ENCODE measurements around the gene IFIT2.
A peak's percentile ranks its signal among the peaks of the same experiment; 100 is the strongest.
"Not testable (repeated sequence)": the region's sequence is repeated elsewhere in the genome, so short reads cannot be mapped to it uniquely, and the experiment has no call there.

IFIT2 gene

GRCh38 chr10:89278900-89279392 lies 22.9 kb upstream of the IFIT2 start:
- TF ChIP-seq CTCF (IDR thresholded peaks at IDR 0.05; ENCODE audit: low read depth, low read length, missing control alignments): no peak
- no peak overlapping the region for H3K4me3 ChIP-seq (replicated peaks; ENCODE audit: low read depth, low read length)
- DNase-seq (ENCODE audit: extremely low read depth, low read depth): no peak

GRCh38 chr10:89279421-89279869 lies 22.4 kb upstream of the IFIT2 start:
- H3K4me3 ChIP-seq (replicated peaks; ENCODE audit: low read depth, low read length): no peak overlapping the region
- no peak for DNase-seq (ENCODE audit: extremely low read depth, low read depth)
- no peak for TF ChIP-seq CTCF (IDR thresholded peaks at IDR 0.05; ENCODE audit: low read depth, low read length, missing control alignments)

GRCh38 chr10:89280508-89280907 lies 21.3 kb upstream of the IFIT2 start:
- no peak for DNase-seq (ENCODE audit: extremely low read depth, low read depth)
- no peak for TF ChIP-seq CTCF (IDR thresholded peaks at IDR 0.05; ENCODE audit: low read depth, low read length, missing control alignments)
- no peak overlapping the region for H3K4me3 ChIP-seq (replicated peaks; ENCODE audit: low read depth, low read length)

GRCh38 chr10:89281606-89282395 lies 20.0 kb upstream of the IFIT2 start:
- no peak for TF ChIP-seq CTCF (IDR thresholded peaks at IDR 0.05; ENCODE audit: low read depth, low read length, missing control alignments)

GRCh38 chr10:89283025-89283935 lies 18.6 kb upstream of the IFIT2 start:
- TF ChIP-seq CTCF (IDR thresholded peaks at IDR 0.05; ENCODE audit: low read depth, low read length, missing control alignments): no peak
- peak overlapping the region; percentile 13 for H3K4me3 ChIP-seq (replicated peaks; ENCODE audit: low read depth, low read length)
- no peak for DNase-seq (ENCODE audit: extremely low read depth, low read depth)

More at GRCh38 chr10:89281606-89282395, 20.0 kb upstream of the IFIT2 start:
- no peak for DNase-seq (ENCODE audit: extremely low read depth, low read depth)
- H3K4me3 ChIP-seq (replicated peaks; ENCODE audit: low read depth, low read length): no peak overlapping the region

GRCh38 chr10:89283936-89284475 lies 17.8 kb upstream of the IFIT2 start:
- peak overlapping the region; percentile 13 for H3K4me3 ChIP-seq (replicated peaks; ENCODE audit: low read depth, low read length)
- no peak for TF ChIP-seq CTCF (IDR thresholded peaks at IDR 0.05; ENCODE audit: low read depth, low read length, missing control alignments)
- DNase-seq (ENCODE audit: extremely low read depth, low read depth): peak; percentile 78

- DNase-seq (ENCODE audit: extremely low read depth, low read depth); H3K4me3 ChIP-seq (replicated peaks; ENCODE audit: low read depth, low read length): not testable (repeated sequence)
Observed at GRCh38 chr10:89284711-89285110, 17.1 kb upstream of the IFIT2 start.

- not testable (repeated sequence) for H3K4me3 ChIP-seq (replicated peaks; ENCODE audit: low read depth, low read length); DNase-seq (ENCODE audit: extremely low read depth, low read depth)
Observed at GRCh38 chr10:89285303-89285702, 16.5 kb upstream of the IFIT2 start.
